GM03348 (cell line): ENCODE measurements around the gene GJC2.

Experiments
- DNase-seq: peaks from one replicate; pipeline ENCODE4 v3.0.0; 2012; ENCODE audit warnings: low spot score

Gene GJC2

DNA sequence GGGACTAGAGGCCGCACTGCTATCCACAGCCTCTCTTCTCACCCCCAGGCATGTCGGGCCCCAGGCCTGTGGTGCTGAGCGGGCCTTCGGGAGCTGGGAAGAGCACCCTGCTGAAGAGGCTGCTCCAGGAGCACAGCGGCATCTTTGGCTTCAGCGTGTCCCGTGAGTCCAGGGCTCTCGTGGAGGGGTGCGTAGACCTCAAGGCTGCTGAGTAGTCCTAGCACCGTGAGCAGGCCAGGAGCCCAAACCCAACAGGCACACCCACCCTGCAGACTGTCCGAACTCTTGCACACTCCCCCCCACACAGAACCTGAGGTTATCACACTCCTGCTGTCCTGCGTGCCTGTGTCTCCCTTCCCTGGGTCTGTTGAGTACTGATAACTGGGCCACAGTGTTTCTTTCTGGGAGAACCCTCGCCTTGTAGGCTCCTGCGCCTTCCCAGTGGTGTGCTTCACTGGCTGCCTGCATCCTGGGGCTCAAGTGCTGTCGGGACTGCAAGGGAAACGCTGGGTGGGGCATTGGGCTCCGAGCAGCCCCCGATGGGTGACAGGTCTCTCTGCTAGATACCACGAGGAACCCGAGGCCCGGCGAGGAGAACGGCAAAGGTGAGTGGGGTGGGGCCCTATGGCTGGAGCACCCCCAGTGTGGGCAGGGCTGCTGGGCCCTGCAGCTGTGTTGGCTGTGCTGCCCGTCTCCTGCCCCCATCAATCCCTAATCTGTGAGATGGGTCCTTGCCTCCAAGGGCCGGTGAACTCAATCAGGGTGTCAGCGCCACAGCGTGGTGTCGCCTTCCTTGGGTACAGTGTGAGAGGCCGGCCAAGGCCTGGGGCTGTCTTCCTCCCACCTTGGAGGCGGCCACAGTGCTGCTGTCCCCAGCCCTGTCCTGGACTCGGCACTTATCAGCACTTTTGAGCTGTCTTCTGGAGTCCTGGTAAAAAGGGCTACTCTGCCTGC lies 4.0 kb upstream of the GJC2 start:
- no peak for DNase-seq

DNA sequence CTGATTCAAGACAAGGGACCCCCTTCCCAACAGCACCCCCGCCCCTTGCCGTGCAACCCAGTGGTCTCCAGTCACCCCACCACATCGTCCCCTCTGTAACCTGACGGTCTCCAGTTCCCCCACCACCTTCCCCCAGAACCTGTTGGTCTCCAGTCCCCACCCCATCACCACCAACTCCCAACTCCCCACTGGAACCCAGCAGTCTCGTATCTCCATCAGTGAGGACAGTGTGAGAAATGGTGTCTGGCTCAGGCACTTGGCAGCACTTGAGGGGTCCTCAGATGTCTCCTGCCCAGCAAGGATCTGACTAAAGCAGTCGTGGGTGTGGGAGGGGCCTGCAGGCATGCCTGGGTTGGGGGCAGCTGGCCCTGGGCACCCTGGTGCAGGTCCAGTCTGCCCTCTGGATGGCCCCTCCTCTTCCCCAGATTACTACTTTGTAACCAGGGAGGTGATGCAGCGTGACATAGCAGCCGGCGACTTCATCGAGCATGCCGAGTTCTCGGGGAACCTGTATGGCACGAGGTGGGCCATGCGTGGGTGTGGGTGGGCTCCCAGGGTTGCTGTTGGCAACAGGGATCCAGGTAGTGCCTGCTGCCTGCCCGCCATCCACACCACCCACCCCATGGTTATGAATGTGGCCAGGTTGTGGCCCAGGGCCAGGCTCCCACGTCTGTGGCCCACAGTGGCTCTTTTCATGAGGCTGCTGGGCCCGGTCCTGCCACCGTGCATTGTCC lies 3.1 kb upstream of the GJC2 start:
- DNase-seq, result no peak

DNA sequence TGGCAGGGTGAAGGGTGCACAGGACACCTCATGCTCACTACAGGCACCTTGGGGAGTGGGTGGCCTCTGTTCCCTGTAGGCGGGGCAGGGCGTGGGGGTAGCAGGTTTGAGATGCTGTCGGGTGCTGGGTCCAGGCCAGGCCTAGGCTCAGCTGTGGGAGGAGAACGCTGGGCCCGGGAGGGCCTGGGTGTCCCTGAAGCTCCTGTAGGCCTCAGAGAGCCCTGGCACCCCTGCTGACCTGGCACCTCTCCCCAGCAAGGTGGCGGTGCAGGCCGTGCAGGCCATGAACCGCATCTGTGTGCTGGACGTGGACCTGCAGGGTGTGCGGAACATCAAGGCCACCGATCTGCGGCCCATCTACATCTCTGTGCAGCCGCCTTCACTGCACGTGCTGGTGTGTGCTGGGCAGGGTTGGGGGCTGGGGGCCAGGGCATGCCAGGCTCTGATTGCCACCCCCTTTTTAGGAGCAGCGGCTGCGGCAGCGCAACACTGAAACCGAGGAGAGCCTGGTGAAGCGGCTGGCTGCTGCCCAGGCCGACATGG lies 2.5 kb upstream of the GJC2 start:
- DNase-seq, result no peak

DNA sequence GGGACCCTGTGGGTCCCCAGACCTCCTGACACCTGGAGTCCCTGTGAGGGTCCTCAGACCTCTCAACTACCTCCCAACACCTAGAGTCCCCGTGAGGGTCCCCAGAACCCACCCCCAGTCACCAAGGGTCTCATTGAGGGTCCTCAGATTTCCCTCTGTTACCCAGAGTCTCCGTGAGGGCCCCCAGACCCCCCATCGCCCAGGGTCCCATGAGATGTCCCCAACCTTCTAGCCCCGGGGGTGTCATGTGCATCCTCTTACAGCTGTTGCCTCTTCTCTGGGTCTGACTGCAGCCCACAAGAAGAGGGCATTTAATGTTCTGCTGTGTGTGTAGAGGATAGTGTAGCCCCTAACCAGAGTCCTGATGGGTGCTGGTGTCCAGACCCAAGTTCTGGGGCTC lies 2.0 kb upstream of the GJC2 start:
- DNase-seq, result no peak

DNA sequence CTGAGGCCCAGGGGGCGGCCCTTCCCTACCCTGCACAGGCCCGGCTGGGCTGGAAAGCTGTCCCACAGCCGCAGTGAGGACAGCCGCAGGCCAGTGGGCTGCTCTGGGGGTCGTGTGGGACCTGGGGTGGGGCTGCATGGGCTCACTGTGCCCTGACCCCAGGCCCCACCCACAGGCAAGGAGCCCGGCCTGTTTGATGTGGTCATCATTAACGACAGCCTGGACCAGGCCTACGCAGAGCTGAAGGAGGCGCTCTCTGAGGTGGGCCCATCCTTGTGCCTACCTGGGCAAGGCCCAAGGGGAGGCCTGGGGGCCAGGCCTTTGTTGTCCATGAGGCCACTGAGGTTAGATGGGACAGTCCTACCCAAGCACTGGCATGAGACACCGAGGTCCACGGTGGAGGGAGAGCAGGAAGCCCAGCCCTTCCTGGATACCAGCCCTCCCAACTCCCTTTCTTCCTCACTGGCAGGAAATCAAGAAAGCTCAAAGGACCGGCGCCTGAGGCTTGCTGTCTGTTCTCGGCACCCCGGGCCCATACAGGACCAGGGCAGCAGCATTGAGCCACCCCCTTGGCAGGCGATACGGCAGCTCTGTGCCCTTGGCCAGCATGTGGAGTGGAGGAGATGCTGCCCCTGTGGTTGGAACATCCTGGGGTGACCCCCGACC lies 1.4 kb upstream of the GJC2 start:
- no peak for DNase-seq

DNA sequence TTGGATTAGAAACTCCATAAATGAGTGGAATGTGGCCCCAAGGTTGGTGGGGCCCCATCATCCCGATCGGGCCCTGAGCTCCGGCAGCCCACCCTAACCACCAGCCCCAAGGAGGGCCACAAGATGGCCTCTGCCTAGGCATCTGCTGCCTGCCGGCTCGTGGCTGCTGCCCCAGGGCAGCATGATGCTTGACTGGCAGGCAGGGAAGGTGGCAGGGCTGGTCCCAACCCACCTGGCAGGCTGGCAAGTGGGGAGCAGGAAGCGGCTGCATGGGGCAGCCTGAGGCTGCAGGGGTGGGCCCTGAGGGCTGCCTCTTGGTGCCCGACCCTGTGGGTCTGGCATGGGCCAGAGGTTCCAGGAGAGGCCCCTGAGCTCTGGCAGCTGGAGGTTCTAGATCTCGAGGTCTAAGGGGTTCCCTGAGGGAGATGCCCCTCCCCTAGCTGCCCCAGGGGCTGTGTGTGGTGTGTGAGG lies 760 bp upstream of the GJC2 start:
- no peak for DNase-seq

DNA sequence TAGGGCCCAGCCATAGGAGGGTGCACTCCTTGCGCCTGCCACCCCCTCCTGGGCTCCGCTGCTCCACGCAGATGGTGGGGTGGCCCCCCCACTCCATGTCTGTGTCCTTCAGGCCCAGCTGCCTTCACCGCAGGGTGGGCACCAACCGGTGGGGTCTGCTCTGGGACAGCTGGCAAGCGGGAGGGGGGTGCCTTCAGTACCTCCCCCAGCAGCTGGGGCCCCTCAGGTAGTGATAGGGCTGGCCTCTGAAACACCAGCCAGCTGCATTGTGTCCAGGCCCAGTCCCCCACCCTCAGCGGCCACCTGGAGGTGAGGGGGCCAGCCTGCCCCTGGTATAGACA lies 360 bp downstream of the GJC2 start:
- no peak for DNase-seq

DNA sequence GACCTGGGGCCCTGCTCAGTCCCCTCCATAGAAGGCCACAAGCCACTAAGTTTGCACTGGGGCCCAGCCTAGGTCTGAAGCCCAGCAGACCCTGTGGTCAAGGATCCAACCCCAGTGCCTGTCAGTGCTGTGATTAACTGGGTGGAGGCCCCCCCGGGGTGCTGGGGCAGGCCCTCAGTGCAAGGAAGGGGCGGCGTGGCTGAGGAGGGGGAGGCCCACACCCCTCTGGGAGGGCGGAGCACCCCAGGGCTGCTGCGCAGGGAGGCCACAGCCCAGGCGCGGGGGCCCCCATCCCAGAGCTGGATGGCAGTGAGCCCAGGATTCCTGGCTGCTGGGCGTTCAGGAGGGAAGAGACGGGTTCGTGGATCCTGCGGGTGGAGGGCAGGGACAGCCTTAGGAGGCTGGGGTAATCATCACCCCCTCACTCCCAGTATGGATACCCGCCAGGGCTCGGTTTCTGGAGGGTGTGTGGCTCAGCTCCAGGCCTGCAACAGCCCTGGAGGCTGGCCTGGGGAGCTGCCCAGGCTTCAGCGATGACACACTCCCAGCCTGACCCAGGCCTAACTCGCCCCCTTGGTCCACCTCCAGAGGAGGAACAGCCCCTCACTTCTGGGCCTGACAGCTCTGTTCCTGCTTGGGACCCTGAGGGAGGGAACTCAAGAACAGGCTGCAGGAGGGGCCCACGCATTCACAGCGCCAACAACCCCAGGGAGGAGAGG lies 890 bp downstream of the GJC2 start:
- DNase-seq, result peak; percentile 90

DNA sequence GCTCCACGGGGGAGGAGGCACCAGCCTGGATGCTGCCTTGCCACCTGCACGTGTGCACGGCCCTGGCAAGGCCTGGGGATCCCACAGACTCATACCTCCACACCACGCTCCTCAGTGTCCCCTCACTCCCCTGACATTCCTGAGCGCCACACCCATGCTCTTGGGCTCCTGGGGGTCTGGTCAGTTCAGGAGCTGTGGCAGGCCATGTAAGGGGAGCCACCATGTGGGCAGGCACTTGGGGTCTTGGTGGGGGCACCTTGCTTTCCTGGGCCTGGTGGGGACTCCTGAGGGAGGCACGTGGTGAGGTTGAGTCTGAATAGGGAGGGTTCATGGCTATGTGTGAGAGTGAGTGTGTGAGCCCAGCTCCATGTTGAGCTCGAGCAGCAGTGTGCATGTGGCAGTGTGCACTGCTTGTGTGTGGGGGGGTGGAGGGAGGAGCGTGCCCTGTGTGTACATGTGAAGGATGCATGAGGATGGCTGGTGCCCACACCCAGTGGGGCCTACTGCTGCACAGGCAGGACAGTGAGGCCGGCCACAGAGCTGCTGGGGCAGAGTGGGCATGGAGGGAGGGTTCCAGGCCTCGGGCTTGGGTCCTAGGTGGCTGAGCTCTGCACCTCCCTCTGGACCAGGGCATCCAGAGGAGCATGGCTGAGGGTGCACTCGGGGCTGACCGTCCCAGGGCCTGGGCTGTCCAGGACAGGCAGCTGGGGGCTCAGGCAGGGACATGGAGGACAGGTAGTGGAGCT lies 1.6 kb downstream of the GJC2 start:
- DNase-seq, result no peak

DNA sequence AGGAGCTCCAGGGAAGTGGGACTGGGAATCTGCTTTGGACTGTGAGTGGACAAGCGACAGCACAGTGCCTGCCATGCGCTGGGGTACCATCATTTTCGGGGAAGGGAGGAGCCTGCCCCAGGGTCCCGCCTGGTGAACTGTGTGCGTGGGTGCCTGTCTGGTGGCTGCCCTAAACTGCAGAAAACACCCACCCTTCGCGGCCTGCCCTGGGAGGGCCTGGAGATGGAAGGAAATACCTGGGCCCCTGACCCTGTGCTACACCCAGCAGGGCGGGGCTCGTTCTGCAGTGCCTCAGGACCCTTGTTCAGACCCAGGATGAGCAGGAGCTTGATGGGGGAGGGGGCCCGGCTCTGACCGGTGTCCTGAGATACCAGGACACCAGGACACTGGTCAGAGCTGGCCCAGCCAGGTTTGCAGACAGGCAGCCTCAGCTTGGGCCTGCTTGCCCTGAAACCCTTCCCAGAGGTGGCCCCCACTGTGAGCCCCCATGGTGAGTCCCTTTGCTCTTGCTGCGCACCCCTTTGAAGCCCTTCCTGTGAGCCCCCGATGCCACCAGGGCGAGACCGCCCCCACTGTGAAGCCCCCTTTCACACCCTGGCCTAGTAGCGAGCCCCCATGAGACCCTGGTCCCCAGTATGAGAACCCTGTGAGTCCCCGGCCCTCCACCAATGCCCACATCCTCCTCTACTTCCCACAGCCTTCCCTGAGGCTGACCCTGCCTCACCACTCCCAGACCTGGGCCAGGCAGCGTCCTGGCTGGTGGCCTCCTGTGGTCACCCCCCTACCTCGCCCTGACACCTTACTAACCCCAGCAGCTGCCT lies 2.6 kb downstream of the GJC2 start:
- no peak for DNase-seq

DNA sequence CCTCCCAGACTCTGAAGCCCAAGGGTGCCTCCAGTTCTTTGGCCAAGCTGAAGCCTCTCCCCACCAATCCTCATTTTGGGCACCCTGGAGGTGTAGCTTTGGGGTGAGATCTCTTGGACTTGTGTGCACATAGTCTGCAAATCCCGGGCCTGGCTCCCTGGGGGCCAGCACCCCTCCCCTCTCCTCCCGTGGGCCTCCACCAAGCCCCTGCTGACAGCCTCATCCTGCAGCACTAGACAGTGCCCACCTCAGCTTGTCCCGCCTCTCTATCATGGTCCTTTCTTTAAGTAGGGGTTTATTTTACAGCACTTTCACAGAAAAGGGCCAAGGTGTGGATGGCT lies 3.2 kb downstream of the GJC2 start:
- DNase-seq, result no peak

DNA sequence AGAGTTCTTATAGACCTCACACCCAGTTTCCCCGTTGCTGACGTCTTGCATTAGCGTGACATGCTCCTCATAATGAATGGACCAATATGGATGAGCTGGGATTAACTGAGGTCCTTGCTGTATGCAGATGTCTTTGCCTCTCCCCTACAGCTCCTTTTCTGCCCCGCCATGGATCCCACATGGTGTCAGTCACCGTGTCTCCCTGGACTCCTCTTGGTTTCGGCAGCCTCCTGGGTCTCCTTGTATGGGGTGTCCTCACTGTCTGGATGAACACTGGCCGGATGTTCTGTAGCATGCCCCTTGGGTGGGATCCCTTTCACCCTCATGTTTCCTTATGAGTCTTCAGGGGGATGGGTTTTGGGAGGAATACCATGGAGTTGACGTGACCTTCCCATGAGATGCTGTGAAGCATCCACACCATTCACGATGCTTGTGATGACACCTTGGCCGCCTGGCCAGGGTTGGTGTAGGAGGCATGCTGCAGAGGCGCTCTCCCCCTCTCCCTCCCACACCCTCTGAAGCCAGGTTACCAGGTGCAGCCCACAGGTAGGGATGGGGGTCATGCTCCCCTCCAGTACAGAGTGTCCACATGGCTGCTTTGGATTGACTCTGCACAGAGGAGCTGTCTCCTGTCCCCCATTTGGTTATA lies 4.4 kb downstream of the GJC2 start:
- no peak for DNase-seq

DNA sequence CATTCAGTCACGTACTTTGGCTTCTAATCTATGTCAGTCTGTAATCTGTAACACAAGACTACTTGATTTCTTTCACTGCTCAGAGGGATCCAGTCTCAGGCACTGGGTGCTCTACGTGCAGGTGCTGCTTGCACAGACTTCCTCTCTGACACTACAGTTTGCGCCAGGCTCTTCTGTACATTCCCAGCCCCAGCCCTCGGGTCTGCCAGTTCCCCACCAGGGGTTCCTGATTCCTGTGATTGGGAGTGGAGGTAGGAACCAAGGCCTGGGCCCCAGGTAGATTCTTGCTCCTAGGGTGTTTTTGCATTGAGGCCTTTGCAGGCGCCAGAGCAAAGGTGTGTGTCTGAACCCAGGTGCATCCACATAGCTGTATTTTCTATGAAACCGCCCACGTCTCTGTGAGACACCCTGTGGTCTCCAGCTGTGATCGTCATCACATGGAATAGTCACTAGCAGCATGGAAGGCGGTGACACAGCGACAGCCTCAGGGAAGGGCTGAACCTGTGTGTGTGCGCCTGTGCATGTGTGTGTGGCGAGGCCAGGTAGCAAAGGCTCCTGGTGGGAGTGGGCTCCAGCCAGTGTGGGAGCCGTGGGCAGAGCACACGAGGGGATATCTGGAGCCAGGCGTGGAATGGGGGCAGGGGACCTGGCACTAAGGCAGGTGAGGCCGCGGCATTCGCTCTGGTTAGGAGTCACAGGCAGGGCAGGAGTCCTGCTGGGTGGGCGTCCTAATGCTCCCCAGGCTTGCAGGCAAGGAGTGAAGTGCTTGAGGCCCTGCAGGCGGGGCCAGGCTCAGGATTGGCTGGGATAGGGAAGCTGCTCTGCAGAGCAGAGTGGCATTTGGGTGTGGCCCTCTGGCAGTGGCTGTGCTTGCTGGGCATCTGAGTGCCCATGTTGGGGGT lies 5.2 kb downstream of the GJC2 start:
- no peak for DNase-seq

DNA sequence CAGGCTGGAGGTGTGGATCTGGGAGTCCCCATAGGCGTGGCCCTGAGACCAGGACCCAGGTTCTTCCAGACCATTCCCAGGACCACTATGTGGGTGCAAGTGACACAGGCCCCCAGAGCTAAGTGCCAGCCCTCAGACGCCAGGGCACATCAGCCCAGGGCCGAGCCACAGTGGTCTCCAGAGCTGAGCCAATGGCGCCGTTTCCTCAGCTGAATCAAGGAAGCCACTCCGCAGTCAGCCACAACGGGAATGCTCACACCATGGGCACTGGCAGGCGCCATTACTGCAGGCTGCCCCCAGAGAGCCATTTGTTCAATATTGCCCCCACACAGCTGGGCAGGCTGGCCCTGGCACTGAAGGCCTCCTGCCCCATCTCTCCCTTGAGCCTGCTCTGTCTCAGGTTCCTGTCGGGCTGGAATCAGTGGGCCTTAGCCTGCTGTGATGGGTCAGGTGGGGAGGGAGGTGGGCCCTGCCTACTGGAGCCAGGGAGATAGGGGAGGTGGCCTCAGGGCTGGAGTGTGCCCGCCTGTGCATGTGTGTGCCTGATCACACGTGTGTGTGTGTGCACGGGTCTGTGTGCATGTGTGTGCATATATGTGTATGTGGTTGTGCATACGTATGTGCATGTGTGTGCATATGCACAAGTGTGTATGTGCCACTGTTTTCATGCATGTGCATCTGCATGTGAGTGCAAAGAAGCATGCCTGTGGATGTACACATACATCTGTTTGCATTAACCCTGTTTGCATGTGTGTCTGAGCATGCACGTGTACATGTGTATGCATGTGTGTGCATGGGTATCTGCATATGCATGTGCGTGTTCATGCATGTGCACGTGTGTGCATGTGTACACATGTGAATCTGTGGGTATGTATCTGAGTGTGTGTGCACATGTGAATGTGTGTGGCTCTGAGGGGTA lies 6.1 kb downstream of the GJC2 start:
- DNase-seq, result no peak

DNA sequence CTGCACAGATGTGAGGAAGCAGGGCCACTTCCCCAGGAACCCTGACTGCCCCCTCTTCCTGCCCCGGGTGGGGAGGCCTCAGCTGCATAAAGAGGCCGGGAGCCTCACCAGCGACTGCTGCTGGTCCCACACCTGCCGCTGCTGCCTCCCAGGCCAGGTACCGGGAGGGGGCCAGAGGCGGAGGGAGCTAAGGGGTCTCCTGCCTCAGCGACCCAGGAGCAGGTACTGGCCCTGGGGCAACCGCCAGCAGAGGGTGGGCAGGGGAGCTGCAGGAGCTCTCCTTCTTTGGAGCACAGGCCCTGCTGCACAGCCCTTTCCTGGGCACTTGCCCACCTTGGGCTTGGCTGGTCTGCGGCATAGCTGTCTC lies 6.8 kb downstream of the GJC2 start:
- DNase-seq, result no peak

DNA sequence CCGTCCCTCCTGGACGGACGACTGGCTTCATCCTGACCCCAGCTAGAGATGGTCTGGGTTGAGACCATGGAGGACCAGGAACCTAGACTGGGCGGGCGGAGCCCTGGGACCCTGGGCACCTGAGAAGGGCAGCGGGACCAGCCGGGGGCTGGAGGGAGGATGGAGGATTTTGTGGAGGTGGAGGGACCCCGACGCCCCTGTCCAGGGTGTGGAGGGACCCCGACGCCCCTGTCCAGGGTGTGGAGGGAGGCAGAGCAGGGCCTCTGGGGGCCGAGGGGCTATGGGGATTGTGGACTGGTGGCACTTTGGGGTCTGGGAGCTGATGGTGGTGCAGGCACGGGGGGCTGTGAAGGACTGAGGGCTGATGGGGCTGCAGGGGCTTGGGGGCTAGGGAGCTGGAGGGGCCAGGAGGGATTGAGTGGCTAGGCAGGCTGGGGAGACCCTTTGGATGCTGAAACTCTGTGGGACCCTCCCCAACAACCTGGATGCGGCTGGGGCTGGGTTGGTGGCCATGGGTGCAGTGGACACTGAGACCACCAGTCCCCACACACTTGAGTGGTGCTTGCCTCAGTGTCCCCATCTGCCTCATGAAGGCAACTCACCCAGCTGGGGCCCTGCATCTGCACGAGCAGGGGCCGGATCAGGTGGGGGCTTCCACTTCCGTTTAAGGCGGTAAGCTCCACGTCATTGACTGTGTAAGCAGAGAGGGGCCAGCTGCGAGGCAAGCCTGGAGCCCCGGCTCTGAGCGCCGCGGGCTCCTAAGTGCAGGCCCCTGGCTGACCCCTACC lies 7.4 kb downstream of the GJC2 start:
- no peak for DNase-seq

DNA sequence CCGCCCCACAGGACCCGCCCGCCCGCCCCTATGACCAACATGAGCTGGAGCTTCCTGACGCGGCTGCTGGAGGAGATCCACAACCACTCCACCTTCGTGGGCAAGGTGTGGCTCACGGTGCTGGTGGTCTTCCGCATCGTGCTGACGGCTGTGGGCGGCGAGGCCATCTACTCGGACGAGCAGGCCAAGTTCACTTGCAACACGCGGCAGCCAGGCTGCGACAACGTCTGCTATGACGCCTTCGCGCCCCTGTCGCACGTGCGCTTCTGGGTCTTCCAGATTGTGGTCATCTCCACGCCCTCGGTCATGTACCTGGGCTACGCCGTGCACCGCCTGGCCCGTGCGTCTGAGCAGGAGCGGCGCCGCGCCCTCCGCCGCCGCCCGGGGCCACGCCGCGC lies 8.0 kb downstream of the GJC2 start:
- no peak for DNase-seq
